Measurements from ENCODE around the gene LCN15.
"Not testable (repeated sequence)": the region's sequence is repeated elsewhere in the genome, so short reads cannot be mapped to it uniquely, and the experiment has no call there.

- not testable (repeated sequence) for TF ChIP-seq POLR2A, CTCF (IDR thresholded peaks at IDR 0.05)
These were observed 22.7 kb upstream of the LCN15 start for GRCh38 chr9:136786983-136787382.

Measured in heart left ventricle (tissue), 13 donors.